ENCODE data around the gene ANAPC16. TPM values are rescaled to one million over a fixed set of nuclear protein-coding genes. Genes with fewer than 3 reads are reported as not detected.

The ANAPC16 gene
- total RNA-seq, 1 donor from 2014 or later: 76.6 TPM

GRCh38 chr10:72255977-72256729, 40.3 kb downstream of the ANAPC16 start:
- intact Hi-C loops (cut with DNase I): no loop called here

GRCh38 chr10:72257051-72257892, 41.5 kb downstream of the ANAPC16 start:
- Histone ChIP-seq H3K27ac (peak overlapping the region; percentile 98), H3K36me3 (no peaks in the 10 kb centered on the region), H3K27me3 (no peaks in the 10 kb centered on the region), H3K4me3 (no peak overlapping the region), H3K9me3 (no peaks in the 10 kb centered on the region), H3K4me1 (peaks cover 91% of the 10 kb centered on the region)
- intact Hi-C loops (cut with DNase I): no loop called here
- TF ChIP-seq POLR2A (IDR thresholded peaks at IDR 0.05) (no peak), POLR2AphosphoS5 (IDR thresholded peaks at IDR 0.05; ENCODE audit: insufficient read depth in 1 of 2, low read depth in 1 of 2) (no peak), CTCF (IDR thresholded peaks at IDR 0.05) (no peak)
- no peak for DNase-seq (ENCODE audit: extremely low spot score in 2 of 2)

More at GRCh38 chr10:72255977-72256729, 40.3 kb downstream of the ANAPC16 start:
- no peak overlapping the region for H3K4me3 ChIP-seq
- peak overlapping the region; percentile 98 for H3K27ac ChIP-seq
- H3K36me3 ChIP-seq: no peaks in the 10 kb centered on the region
- H3K9me3 ChIP-seq: no peaks in the 10 kb centered on the region
- no peak for DNase-seq (ENCODE audit: extremely low spot score in 2 of 2)
- peaks cover 94% of the 10 kb centered on the region for H3K4me1 ChIP-seq
- H3K27me3 ChIP-seq: no peaks in the 10 kb centered on the region
- peak in 1 of 2 donors; percentile 53 for TF ChIP-seq POLR2AphosphoS5 (IDR thresholded peaks at IDR 0.05; ENCODE audit: insufficient read depth in 1 of 2, low read depth in 1 of 2)
- TF ChIP-seq CTCF (IDR thresholded peaks at IDR 0.05): no peak

- TF ChIP-seq POLR2A (IDR thresholded peaks at IDR 0.05): no peak
- TF ChIP-seq CTCF (IDR thresholded peaks at IDR 0.05): no peak
- no peak for TF ChIP-seq POLR2AphosphoS5 (IDR thresholded peaks at IDR 0.05; ENCODE audit: insufficient read depth in 1 of 2, low read depth in 1 of 2)
- no peaks in the 10 kb centered on the region for H3K9me3 ChIP-seq
- peaks cover 86% of the 10 kb centered on the region for H3K4me1 ChIP-seq
- intact Hi-C loops (cut with DNase I): no loop called here
- H3K27ac ChIP-seq: peak overlapping the region; percentile 98
- H3K36me3 ChIP-seq: no peaks in the 10 kb centered on the region
- DNase-seq (ENCODE audit: extremely low spot score in 2 of 2): no peak
- no peak overlapping the region for H3K4me3 ChIP-seq
- H3K27me3 ChIP-seq: no peaks in the 10 kb centered on the region
These were observed 42.8 kb downstream of the ANAPC16 start for GRCh38 chr10:72258617-72259016.

- H3K9me3 ChIP-seq: no peaks in the 10 kb centered on the region
- H3K4me3 ChIP-seq: peak overlapping the region in 1 of 2 donors; percentile 58
- no peaks in the 10 kb centered on the region for H3K27me3 ChIP-seq
- peaks cover 86% of the 10 kb centered on the region for H3K4me1 ChIP-seq
- no peaks in the 10 kb centered on the region for H3K36me3 ChIP-seq
- no peak for TF ChIP-seq POLR2AphosphoS5 (IDR thresholded peaks at IDR 0.05; ENCODE audit: insufficient read depth in 1 of 2, low read depth in 1 of 2)
- no peak for TF ChIP-seq CTCF (IDR thresholded peaks at IDR 0.05)
- peak in 1 of 2 donors; percentile 14 for TF ChIP-seq POLR2A (IDR thresholded peaks at IDR 0.05)
- DNase-seq (ENCODE audit: extremely low spot score in 2 of 2): no peak
- intact Hi-C loops (cut with DNase I): loop anchor here (5.0 kb wide), 1 partner anchor 63 kb away; no protein-coding TSS in a partner anchor
- peak overlapping the region; percentile 98 for H3K27ac ChIP-seq
These were observed 43.9 kb downstream of the ANAPC16 start for GRCh38 chr10:72259491-72260238.
